HG02884 (cell line): Measurements from ENCODE around the gene TNIK.
"Not testable (repeated sequence)": the region's sequence is repeated elsewhere in the genome, so short reads cannot be mapped to it uniquely, and the experiment has no call there.

ENCODE experiments used
- ATAC-seq: cut with Tn5 transposase; IDR thresholded peaks from one replicate; pipeline ENCODE4 v1.9.1; 2021; ENCODE audit warnings: mild to moderate bottlenecking, moderate library complexity; ENCODE audit not compliant: unreplicated experiment

TNIK gene

GRCh38 chr3:171262431-171262830 lies 197.8 kb downstream of the TNIK start:
- no peak for ATAC-seq

GRCh38 chr3:171261487-171261886 lies 198.7 kb downstream of the TNIK start:
- no peak for ATAC-seq

- ATAC-seq: no peak
Observed at GRCh38 chr3:171260899-171261298, 199.3 kb downstream of the TNIK start.

DNA sequence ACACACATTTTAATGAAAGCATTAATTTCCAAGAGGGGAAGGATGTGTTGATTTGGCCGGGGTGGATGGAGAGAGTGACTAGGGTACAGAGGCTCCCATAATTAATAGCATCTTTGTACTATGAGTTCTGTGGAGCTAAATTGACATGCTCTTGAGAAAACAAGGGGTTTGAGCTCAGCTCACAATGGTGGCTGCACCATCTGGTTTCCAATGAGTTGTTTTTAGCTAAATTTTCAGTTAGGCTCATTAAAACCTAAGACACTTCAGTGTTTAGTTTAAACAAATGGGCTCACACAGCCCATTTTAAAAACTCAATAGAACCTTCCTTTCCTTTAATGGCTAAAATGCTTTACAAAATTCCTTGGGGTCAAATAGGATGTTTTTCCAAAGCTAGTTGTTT lies 199.7 kb downstream of the TNIK start:
- ATAC-seq: no peak

- no peak for ATAC-seq
Observed at GRCh38 chr3:171258316-171258715, 201.9 kb downstream of the TNIK start.

GRCh38 chr3:171257251-171258203 lies 202.7 kb downstream of the TNIK start:
- ATAC-seq: peak; percentile 63

GRCh38 chr3:171256445-171257250 lies 203.6 kb downstream of the TNIK start:
- no peak for ATAC-seq

- peak; percentile 39 for ATAC-seq
Observed at GRCh38 chr3:171255236-171255806, 204.9 kb downstream of the TNIK start.

GRCh38 chr3:171254315-171254714 lies 205.9 kb downstream of the TNIK start:
- no peak for ATAC-seq

DNA sequence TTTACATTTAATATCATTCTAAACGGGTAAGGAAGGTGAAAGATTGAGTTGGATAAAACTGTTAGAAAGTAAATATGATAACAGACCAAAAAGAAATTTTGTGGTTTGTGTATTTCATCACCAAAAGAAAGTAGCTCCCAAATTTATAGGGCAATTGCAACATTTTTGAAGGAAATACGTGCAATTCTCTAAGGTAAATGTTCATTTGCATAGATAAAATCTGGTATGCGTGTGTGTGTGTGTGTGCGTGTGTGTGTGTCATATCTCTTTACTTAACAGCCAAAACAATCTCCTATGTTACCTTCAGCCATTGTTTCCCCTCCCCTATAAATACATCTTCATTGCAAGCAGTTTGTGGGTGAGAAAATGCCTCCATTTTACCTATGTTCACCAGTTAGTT lies 208.4 kb downstream of the TNIK start:
- ATAC-seq: no peak

DNA sequence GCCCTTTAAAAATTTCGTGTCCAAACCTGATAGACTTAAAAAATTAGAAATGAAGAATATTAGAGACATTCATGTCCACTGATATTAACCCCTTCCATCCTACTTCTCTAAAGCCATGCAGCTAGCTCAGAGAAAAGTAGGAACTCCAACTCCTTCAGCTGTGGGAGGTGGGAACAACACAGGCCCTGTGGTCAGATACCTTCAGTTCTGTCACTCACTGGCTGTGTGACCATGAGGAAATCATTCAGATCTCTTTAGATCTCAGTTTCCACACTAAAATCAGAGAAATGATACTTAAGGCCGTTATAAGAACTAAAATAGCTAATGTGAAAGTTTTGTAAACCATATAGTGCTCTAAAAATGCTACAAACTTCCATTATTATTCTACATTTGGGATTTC lies 209.8 kb downstream of the TNIK start:
- ATAC-seq: no peak

GRCh38 chr3:171249245-171249644 lies 211.0 kb downstream of the TNIK start:
- no peak for ATAC-seq

DNA sequence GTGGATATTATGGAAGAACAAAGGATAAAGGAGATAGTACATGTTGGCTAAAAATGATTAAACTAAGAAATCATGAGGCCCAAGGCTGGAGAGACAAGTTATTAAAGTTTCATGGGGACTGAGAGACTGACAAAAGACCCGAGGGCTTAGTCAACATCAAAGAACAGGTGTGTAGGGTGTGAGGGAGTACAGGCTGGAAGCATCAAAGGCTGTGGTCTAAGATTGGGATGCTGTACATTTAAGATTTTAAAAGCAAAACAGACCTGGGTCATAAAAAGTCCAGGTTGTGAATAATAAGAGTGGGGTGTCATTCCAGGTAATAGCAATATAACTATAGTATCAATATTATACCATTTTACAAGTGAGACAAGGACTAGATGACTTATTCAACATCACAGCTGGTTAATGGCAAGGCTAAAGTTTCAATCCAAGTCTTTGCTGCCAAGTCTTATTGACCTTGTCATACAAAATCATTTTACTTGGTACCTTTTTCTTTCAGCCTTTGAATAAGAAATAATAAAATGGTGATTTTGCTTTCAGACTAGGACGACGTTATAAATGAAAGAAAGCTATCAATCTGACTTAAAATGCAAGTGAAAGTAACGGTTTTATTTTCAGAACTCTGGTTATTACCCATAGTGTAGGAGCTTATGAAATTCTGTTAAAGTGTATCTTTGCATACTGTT lies 211.6 kb downstream of the TNIK start:
- peak; percentile 76 for ATAC-seq

DNA sequence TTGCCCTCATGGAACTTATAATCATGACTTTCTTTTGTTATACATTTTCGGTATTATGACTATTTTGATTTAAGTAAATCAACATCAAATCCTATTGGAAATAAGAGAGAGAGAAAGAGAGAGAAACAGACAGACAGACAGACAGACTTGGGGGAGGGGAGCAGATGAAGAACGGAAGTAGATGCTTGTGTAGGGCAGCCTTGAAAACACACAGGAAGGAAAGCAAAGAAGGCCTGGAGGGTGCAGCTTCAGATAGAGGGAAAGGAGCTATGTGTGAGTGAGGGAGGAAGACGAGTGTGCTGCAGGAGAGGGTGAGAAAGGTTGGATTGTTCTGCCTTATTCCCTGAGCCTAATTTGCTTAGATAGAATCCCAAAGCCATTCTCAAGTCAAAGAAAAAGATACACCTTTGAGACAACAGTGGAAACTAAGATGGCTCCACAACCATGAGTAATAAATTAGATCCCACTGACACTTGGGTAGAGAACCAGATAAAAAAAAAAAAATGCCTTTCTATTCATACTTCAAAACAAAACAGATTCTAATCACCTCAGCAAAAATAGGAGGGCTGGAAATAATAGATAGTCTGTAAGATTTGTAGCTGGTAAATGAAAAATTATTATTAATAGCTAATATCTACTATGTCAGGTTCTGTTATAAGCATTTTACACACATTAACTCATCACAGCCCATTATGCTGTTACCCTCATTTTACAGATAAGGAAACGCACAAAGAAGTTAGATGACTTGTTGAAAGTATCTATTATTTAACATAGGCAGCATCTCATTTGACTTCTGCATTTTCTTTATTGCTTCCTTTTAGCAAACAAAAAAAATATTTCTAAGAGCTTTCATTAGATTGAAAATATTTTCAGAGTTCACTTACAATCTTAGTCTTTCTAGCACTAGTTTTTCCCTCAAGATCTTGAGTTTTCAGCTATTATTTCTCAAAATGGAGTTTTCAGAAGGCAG lies 214.1 kb downstream of the TNIK start:
- no peak for ATAC-seq

- ATAC-seq: no peak
Observed at GRCh38 chr3:171242951-171243350, 217.3 kb downstream of the TNIK start.

- ATAC-seq: no peak
Observed at GRCh38 chr3:171242170-171242569, 218.0 kb downstream of the TNIK start.

DNA sequence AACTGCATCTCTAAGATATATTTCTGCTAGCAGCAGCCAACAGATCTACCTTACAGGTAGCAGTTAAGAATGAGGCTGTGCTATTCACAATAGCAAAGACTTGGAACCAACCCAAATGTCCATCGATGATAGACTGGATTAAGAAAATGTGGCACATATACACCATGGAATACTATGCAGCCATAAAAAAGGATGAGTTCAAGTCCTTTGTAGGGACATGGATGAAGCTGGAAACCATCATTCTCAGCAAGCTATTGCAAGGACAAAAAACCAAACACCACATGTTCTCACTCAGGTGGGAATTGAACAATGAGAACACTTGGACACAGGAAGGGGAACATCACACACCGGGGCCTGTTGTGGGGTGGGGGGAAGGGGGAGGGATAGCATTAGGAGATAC lies 218.6 kb downstream of the TNIK start:
- ATAC-seq: not testable (repeated sequence)

GRCh38 chr3:171240504-171240835 lies 219.7 kb downstream of the TNIK start:
- ATAC-seq: peak; percentile 64

GRCh38 chr3:171239757-171240503 lies 220.3 kb downstream of the TNIK start:
- ATAC-seq: peak; percentile 14
